CD4-positive, alpha-beta T cell treated with Interleukin-6 for 4 hours (primary cell): ENCODE data around the gene TMEM17.

Source experiments
- DNase-seq: peaks from one replicate; pipeline ENCODE4 v3.0.0-alpha.2; 2020; ENCODE audit warnings: mixed read lengths

TMEM17 gene

GRCh38 chr2:62471404-62471803 is 34.6 kb downstream of the TMEM17 start:
- no peak for DNase-seq

- no peak for DNase-seq
Measured at GRCh38 chr2:62469548-62469947, 36.4 kb downstream of the TMEM17 start.

GRCh38 chr2:62469114-62469513 is 36.9 kb downstream of the TMEM17 start:
- no peak for DNase-seq

DNA sequence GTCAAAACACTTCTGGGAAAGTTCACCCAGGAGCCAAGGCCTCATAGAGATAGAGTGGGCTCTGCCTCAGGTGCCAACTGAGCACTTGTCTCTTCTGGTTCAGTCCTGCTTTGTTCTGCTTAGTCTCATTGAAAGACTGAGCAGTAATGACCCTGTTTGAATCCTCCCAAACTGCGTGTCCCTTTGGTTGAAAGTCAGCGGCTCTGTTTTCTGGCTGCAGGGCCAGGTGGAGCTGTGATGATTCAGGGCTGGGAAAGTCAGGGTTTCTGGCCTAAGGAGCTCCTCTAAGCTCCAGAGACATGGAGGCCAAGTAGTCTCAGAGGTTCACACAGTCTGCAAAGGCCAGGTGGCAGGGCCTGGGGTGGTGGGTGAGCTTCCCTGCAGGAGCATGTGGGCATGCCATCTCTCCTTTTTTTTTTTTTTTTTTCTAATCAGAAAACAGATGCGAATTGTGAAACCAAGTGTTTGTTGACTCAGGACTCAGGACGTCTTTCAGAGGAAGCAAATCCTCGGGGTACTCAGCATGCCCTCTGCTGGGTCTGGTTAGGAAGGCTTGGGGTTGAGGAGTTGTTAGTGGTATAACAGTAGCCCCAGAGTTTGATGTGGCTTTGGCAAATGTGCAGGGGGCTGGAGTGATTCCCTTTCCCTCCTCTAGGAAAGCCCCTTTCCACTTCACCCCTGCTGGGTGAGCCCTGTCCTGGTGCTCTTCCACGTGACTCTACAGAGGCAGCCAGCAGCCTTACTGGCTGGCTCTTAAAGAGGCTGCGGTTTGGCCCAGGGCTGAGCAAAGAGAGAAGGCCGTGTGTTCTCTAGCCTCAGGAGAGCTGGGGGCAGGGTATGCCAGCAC is 38.3 kb downstream of the TMEM17 start:
- DNase-seq, result no peak

DNA sequence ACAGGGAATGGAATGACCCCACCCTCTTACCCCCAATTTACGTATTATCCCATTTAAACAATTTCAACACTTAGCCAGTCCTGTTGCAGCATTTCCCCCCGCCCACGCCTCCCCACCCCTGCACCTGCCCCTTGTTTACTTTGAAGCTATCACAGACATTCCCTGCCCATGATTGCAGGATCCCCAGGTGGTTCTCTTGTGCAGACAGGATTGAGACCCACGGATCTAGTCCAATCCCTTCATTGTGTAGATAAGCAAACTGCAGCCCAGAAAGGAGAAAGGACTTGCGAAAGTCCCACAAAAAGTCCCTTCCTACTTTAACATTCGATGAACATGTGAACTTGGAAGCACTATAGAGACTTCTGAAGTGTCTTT is 38.9 kb downstream of the TMEM17 start:
- DNase-seq, result no peak

- DNase-seq, result no peak
Measured at GRCh38 chr2:62466503-62466854, 39.5 kb downstream of the TMEM17 start.

DNA sequence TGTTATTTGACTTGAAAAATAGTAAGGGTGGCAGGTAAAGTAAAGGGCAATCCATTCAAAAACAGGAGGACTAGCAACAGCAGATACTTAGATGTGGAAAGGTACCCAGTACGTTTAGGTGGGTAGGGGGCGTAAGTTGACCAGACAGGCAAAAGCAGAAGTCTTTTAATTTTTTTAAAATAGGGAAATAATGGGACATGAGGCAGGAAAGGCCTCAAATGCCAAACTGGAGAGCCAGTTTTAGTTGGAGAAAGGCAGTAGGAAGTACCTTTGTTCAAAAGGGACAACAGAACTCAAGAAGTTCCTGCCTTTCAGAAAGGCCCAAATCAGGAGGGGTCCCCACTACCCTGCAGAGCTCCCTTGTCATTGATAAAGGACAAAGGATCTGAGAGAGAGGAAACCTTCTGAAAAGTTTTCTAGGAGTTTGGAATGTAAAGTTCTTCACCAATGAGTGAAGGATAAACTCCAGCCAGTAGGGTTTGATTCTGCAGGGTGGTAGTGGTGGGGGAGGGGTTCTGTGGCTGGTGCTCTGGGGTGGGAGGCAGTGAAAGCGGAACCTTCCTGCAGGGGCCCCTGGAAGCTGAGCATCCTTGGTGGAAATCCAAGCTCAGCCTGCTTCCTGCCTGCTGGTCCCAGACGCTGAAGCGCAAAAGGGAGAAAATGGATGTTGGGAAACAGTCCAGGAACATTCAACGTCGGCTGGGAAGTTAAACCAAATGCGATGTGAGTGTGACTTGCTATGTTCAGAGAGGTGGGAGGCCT is 40.1 kb downstream of the TMEM17 start:
- DNase-seq, result no peak

- no peak for DNase-seq
Measured at GRCh38 chr2:62465039-62465740, 40.8 kb downstream of the TMEM17 start.

GRCh38 chr2:62464221-62465007 is 41.6 kb downstream of the TMEM17 start:
- DNase-seq, result no peak

DNA sequence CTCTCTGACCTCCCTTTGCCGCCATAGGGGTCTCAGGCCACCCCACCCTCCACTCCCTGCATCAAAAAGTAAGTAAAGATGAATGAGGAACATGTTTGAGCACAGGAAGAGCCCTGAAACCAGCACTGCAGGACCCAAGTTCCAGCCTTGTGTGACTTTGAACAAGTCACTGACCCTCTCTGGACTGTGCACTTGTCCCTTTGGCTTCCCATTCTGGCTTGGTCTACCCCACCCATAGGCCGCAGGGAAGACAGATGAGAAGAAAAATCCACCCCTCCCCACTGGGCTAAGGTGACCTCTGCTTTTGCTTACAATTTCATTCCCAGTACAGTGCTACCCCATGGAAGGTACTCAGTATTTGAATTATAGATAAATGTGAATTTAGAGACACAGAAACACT is 43.8 kb downstream of the TMEM17 start:
- no peak for DNase-seq

- no peak for DNase-seq
Measured at GRCh38 chr2:62461707-62462106, 44.3 kb downstream of the TMEM17 start.

GRCh38 chr2:62461017-62461553 is 44.9 kb downstream of the TMEM17 start:
- DNase-seq, result no peak

DNA sequence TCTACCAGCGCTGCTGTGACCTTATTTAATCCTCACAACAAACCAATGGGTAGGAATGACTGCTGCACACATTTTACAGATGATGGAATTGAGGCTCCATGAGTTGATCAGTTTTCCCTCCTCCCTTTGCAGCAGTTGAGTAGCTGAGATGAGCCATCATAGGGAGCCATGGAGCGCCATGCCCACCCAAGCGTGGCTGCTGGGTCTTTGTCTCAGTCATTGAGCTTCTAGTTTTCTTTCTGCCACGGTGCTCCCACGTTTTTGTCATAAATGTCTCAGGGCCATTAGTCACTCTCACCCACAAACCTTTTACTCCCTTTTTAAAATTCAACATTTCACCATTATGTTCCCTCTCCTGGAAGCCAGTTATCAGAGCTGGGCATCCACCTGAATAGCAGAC is 45.8 kb downstream of the TMEM17 start:
- DNase-seq, result no peak

DNA sequence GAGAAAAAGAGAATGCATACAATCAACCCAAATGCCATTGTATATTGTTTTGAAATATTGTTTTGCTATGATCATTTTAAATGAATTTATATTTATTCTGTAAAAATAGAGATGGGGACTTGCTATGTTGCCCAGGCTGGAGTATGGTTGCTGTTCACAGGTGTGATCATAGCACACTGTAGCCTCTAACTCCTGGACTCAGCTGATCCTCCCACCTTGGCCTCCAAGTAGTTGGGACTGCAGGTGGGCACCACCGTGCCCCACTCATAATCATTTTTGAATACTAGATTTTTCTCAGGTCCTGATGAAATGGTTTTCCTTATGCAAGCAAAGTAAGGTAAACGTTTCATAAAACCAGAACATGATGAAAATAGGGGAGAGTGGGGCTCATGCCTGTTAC is 46.3 kb downstream of the TMEM17 start:
- DNase-seq, result no peak

DNA sequence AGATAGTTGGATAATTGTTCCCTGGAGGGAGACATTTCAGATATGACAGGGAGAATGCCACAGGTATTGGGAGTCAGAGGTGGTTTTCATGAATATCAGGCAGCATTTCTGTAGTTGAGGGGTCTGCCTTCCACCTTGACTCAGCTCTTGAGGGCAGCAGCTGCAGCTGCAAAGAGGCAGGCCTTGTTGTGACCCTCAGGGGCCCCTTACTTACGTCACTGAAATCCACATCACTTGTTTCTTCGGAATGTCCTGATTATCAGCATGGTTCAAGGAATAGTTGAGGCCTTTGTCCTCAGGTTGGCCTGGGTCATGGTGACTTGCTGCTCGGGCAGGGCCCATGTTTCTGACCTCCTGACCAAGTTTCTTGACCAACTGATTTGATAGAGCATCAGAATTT is 46.9 kb downstream of the TMEM17 start:
- no peak for DNase-seq

- DNase-seq, result no peak
Measured at GRCh38 chr2:62458671-62459081, 47.3 kb downstream of the TMEM17 start.

DNA sequence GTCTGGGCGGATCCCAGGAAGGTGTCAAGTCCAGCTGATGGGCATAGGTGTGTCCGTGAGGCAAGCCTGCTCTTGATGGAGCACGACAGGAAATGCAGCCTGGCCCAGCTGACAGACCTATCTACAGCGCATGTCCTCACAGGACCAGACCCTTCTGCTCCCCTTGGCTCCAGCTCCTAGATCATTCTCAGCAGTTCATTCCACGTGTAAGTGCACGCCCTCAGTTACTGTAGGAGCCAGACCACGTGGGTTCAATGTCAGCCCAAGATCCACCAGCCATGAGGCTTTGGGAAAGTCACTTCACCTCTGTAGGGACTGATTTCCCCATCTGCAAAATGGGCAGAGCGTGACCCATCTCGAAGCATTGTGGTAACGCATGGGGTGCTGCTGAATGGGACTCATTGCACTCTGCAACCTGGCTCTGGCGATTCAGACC is 47.8 kb downstream of the TMEM17 start:
- DNase-seq, result no peak

- DNase-seq, result no peak
Measured at GRCh38 chr2:62457556-62457955, 48.4 kb downstream of the TMEM17 start.

- peak; percentile 65 for DNase-seq
Measured at GRCh38 chr2:62456721-62457539, 49.1 kb downstream of the TMEM17 start.

DNA sequence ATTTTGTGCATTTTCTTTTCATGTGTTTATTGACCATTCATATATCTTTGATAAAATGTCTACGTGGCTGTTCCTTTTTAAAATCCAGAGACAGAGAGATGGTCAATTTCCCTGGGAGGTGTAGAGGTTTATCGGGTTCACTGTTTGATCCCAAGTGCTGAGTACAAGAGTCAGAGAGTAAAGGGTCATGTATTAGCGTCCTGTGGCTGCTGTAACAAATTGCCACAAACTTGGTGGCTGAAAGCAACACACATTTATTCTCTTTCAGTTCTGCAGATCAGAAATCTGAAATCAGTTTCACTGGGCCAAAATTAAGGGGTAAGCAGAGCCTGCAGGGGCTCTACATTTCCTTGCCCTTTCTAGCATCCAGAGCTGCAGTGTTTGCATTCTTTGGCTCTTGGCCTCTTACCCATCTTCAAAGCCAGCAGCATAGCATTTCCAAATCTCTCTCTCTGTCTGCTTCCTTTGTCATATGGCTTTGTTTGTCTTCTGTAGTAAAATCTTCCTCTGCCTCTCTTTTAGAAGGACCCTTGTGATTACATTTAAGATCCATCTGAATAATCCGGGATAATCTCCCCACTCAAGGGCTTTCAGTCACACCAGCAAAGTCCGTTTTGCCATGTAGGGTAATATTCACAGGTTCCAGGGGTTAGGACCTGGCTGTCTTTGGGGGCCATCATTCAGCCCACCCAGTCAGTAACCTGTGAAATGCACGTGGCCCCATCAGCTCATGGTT is 49.9 kb downstream of the TMEM17 start:
- DNase-seq, result no peak

DNA sequence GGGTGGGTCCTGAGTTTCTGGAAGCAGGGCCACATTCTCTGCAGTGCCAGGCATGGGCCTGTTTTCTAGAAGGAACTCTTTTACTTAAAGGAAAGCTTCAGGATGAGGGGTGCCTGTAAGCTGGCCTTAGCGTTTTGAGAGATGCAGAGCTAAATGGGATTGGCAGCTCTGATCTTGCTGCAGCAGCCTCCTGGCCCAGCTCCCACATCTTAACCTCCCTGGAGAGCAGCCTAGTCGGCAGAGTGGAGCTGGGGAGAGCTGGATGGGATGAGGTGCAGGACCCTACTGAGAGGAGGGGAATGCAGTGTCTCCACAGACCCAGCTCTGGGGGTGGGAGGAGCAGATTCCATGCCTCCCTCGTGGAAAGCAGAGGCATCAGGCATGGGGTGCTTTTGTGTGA is 52.0 kb downstream of the TMEM17 start:
- DNase-seq, result no peak
